Amniotic stem cell (primary cell): ENCODE data around the gene NKX6-2.
"Not testable (repeated sequence)": the region's sequence is repeated elsewhere in the genome, so short reads cannot be mapped to it uniquely, and the experiment has no call there.

Source experiments
- DNase-seq: peaks from one replicate; lab custom pipeline; 2025; lab: John Stamatoyannopoulos, UW

NKX6-2 gene

GRCh38 chr10:132785723-132786475 is at the start of gene NKX6-2:
Gene NKX6-2 (minus strand): TSS chr10:132786147. CDS start chr10:132785948, 199 bp downstream.
- no peak for DNase-seq

- DNase-seq, result no peak
Observed at GRCh38 chr10:132834891-132835847, 49.2 kb upstream of the NKX6-2 start.

DNA sequence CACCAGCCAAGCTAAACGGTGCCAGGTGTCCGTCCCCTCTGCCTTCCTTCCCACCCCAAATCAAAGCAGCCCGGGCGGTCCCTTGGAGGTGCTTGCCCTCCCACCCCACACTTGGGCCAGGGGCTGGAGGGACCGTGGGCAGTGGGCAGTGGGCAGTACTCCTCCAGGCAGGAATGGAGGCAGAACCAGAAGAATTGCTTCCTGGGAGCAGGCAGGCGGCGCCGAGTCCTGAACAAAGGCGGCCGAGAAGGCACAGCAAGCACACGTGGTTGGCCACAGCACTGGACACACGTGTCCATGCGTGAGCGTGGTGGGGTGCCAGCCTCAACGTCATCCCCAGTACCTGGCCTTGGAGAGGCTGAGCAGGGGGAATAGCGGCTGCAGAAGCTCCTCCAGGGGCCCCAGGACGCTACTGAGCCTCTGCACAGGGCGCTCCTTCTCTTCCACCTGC is 48.4 kb upstream of the NKX6-2 start:
- no peak for DNase-seq

- no peak for DNase-seq
Observed at GRCh38 chr10:132833421-132834111, 47.6 kb upstream of the NKX6-2 start.

GRCh38 chr10:132832186-132832969 is 46.4 kb upstream of the NKX6-2 start:
- DNase-seq, result no peak

DNA sequence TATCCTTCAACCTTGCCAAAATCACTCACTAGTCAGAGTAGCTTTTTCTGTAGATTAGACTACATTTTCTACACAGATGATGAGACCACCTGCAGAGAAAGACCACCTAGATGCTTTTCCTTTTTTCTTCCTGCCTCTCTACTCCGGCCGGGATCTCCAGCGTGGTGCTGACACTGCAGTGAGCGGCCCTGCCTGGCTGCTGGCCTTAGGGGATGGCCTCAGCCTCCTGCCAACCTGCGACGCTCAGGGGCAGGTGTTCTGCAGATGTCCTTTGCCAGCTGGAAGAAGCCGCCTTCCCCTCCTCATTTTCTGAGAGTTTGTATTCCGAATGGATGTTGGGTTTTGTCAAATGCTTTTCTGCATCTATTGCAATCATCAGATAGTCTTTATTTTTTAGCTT is 43.5 kb upstream of the NKX6-2 start:
- DNase-seq, result no peak

- no peak for DNase-seq
Observed at GRCh38 chr10:132828681-132829080, 42.7 kb upstream of the NKX6-2 start.

DNA sequence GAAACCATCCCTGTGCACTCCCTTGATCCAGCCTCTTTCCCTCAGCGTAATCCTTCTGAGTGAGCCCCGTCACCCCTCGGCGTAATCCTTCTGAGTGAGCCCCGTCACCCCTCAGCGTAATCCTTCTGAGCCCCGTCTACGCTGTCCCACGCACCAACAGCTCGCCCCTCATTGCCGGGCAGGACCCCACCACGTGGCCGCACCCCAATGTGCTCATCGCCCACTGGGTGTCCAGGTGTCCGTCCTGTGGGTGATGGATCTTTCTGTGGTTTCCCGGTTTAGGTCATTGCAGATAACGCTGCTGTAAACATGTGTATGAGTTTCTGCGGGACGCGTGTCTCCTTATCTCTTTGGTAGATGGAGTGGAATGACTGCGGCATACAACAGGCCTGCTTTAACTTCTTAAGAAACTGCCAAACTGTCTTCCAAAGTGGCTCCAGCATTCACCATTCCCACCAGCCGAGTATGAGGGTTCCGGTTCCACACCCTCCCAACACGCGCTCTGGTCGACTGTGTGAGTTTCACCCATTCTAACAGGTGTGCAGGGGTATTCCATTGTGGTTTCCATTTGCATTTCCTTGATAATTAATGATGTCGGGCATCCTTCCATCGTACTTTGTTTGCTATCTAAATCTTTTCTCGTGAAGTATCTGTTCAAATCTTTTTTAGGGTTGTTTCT is 42.1 kb upstream of the NKX6-2 start:
- no peak for DNase-seq

GRCh38 chr10:132827423-132827789 is 41.5 kb upstream of the NKX6-2 start:
- no peak for DNase-seq

DNA sequence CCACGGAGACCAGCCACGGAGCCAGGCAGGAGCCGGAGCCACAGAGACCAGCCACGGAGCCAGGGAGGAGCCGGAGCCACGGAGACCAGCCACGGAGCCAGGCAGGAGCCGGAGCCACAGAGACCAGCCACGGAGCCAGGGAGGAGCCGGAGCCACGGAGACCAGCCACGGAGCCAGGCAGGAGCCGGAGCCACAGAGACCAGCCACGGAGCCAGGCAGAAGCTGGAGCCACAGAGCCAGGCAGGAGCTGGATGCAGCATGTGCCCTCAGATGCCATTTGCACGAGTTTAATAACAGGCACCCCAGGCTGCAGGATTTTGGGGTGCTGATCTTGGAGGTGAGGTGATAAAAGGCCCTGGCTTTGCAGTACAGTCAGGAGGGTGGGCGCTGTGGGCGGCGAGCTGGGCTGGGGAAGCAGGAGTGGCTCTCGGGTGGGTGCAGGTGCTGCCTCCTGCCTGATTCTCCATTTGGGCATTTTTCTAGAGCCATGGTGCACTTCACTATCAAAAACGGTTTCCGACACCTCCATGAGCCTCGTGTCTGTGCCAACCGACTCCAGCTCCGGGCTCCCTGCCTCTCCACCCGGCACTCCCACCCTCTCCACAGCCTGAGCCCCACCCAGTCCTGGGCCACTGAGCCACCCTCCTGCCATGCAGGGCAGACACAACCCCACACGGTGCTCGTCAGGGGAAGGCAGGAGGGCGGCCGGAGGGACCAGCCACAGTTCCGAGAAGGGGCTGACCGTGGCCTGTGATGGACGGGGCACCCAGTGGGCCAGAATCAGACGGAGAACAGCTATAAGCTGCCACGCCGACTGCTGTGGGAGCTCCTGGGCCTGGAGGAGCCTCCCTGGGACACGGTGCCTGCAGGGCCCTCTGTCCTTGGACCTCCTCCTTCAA is 40.8 kb upstream of the NKX6-2 start:
- DNase-seq, result no peak

GRCh38 chr10:132825783-132826523 is 40.0 kb upstream of the NKX6-2 start:
- not testable (repeated sequence) for DNase-seq

GRCh38 chr10:132820056-132820455 is 34.1 kb upstream of the NKX6-2 start:
- no peak for DNase-seq

DNA sequence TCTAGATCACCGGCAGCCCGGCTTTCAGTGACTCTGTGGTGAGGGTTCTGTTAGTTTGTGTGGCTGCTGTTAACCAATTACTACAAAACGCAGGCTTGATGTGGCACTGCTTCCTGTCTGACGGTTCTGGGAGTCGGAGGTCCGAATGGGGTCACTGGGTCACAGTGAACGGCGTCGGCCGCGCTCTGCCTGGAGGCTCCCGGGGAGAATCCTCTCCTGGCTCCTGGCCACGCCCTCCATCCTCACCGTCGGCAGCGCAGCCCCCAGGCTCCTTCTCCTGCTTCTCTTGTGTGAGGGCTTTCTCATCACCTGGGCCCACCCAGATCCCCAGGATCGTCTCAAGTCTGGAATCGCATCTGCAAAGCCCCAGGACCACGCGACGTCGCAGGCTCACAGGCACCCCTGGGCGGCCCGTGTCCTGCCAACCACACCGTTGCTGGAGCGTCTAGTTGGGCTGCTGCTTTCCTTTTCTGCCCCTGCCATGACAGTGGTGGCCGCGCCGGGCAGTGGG is 31.8 kb upstream of the NKX6-2 start:
- DNase-seq, result no peak

- no peak for DNase-seq
Observed at GRCh38 chr10:132816718-132817117, 30.8 kb upstream of the NKX6-2 start.

GRCh38 chr10:132815168-132815857 is 29.4 kb upstream of the NKX6-2 start:
- no peak for DNase-seq

DNA sequence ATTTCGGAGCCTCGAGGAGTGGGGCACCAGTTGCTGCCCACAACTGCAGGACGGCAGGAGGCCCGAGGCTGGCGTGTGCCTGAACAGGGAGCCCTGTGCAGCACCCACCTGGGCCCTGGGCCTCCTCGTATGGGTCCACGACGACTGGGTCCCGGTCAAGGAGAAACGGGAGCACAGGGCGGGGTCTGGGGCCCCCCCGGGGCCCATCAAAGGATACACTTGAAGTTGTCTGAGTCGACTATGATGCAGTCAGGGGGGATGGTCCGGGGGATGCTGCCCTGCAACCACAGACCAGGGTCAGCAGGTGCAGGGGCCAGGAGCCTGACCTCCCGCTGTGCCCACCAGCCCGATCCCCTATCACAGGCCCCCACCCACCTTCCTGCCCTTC is 28.5 kb upstream of the NKX6-2 start:
- DNase-seq, result no peak

- no peak for DNase-seq
Observed at GRCh38 chr10:132813560-132814468, 27.9 kb upstream of the NKX6-2 start.
